Ishikawa (cell line): ENCODE data around the gene PSG7.
"Not testable (repeated sequence)": the region's sequence is repeated elsewhere in the genome, so short reads cannot be mapped to it uniquely, and the experiment has no call there.

Experiments
- CEBPB ChIP-seq: IDR thresholded peaks from 2 replicates; pipeline ENCODE4 v1.6.1; 2012
- CREB1 ChIP-seq: IDR thresholded peaks from 2 replicates; pipeline ENCODE4 v1.6.1; 2012; ENCODE audit warnings: low read depth
- EGR1 ChIP-seq: IDR thresholded peaks from 2 replicates; pipeline ENCODE4 v1.6.1; 2012
- EP300 ChIP-seq: IDR thresholded peaks from 2 replicates; pipeline ENCODE4 v1.6.1; 2012; ENCODE audit warnings: borderline replicate concordance
- FOXM1 ChIP-seq: IDR thresholded peaks from 2 replicates; pipeline ENCODE4 v1.6.1; 2012; ENCODE audit warnings: low read depth, borderline replicate concordance
- MAX ChIP-seq: IDR thresholded peaks from 2 replicates; pipeline ENCODE4 v1.6.1; 2012
- NFIC ChIP-seq: IDR thresholded peaks from 2 replicates; pipeline ENCODE4 v1.6.1; 2012
- RAD21 ChIP-seq: IDR thresholded peaks from 2 replicates; pipeline ENCODE4 v1.6.1; 2012; ENCODE audit warnings: low read depth
- REST ChIP-seq: IDR thresholded peaks from 2 replicates; pipeline ENCODE4 v1.6.1; 2012; ENCODE audit warnings: low read depth, mild to moderate bottlenecking
- TAF1 ChIP-seq: IDR thresholded peaks from 2 replicates; pipeline ENCODE4 v1.6.1; 2012; ENCODE audit warnings: low read depth, mild to moderate bottlenecking
- TCF12 ChIP-seq: IDR thresholded peaks from 2 replicates; pipeline ENCODE4 v1.6.1; 2012; ENCODE audit warnings: low read depth
- TEAD4 ChIP-seq: IDR thresholded peaks from 2 replicates; pipeline ENCODE4 v1.6.1; 2012
- USF1 ChIP-seq: IDR thresholded peaks from 2 replicates; pipeline ENCODE4 v1.6.1; 2012
- YY1 ChIP-seq: IDR thresholded peaks from 2 replicates; pipeline ENCODE4 v1.6.1; 2012; ENCODE audit warnings: low read depth
- ZBTB7A ChIP-seq: IDR thresholded peaks from 2 replicates; pipeline ENCODE4 v1.6.1; 2012; ENCODE audit warnings: low read depth

Gene PSG7

GRCh38 chr19:42937107-42937506, at the start of gene PSG7:
PSG7 (minus strand) TSS chr19:42937207; CDS start chr19:42937076, 131 bp downstream.
- not testable (repeated sequence) for TF ChIP-seq ZBTB7A, FOXM1, CEBPB

GRCh38 chr19:42985588-42985987, 48.6 kb upstream of the PSG7 start:
- TF ChIP-seq TAF1, result no peak
- no peak for TF ChIP-seq USF1
- no peak for TF ChIP-seq YY1
- no peak for TF ChIP-seq NFIC
- no peak for TF ChIP-seq TCF12
- no peak for TF ChIP-seq ZBTB7A
- no peak for TF ChIP-seq CEBPB
- TF ChIP-seq FOXM1, result no peak
- TF ChIP-seq RAD21, result no peak
- TF ChIP-seq CREB1, result no peak
- no peak for TF ChIP-seq TEAD4
- TF ChIP-seq MAX, result no peak
- no peak for TF ChIP-seq EGR1
- TF ChIP-seq EP300, result no peak
- TF ChIP-seq REST, result no peak

GRCh38 chr19:42965176-42965575, 28.2 kb upstream of the PSG7 start:
- TF ChIP-seq MAX, result no peak
- no peak for TF ChIP-seq CREB1
- no peak for TF ChIP-seq YY1
- TF ChIP-seq TEAD4, result no peak
- TF ChIP-seq NFIC, result no peak
- TF ChIP-seq ZBTB7A, result no peak
- TF ChIP-seq EP300, result no peak
- TF ChIP-seq REST, result no peak
- no peak for TF ChIP-seq RAD21
- no peak for TF ChIP-seq TCF12
- no peak for TF ChIP-seq USF1
- TF ChIP-seq CEBPB, result no peak
- no peak for TF ChIP-seq FOXM1
- TF ChIP-seq EGR1, result no peak
- TF ChIP-seq TAF1, result no peak

- TF ChIP-seq TAF1 (no peak), FOXM1 (no peak), TCF12 (no peak), RAD21 (no peak), CREB1 (no peak), EGR1 (no peak), REST (no peak), NFIC (no peak), ZBTB7A (no peak), USF1 (no peak), TEAD4 (no peak), YY1 (no peak), CEBPB (no peak), EP300 (no peak)
Observed at GRCh38 chr19:42961119-42961518, 24.1 kb upstream of the PSG7 start.
